ENCODE results near the gene RNF31. TPM values are rescaled to one million over a fixed set of nuclear protein-coding genes. Genes with fewer than 3 reads are reported as not detected.

Gene RNF31
- total and polyA plus RNA-seq, 2 of the 13 experiments (the other 11 are each of a cell fraction or from before 2014, with no cell fraction given), result 48.2 to 86.8 TPM

- no peak for TF ChIP-seq ZNF414 (CRISPR knock-in tag; IDR thresholded peaks at IDR 0.05)
- TF ChIP-seq, protein P1, sequence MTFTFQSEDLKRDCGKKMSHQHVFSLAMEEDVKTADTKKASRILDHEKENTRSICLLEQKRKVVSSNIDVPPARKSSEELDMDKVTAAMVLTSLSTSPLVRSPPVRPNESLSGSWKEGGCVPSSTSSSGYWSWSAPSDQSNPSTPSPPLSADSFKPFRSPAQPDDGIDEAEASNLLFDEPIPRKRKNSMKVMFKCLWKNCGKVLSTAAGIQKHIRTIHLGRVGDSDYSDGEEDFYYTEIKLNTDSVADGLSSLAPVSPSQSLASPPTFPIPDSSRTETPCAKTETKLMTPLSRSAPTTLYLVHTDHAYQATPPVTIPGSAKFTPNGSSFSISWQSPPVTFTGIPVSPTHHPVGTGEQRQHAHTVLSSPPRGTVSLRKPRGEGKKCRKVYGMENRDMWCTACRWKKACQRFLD (CRISPR knock-in tag; IDR thresholded peaks at IDR 0.05; ENCODE audit: borderline replicate concordance), result peak; percentile 47; the same call in 1 of the 2 replicates
- no peak for TF ChIP-seq ZNF30 (CRISPR knock-in tag; IDR thresholded peaks at IDR 0.05)
- TF ChIP-seq KMT2A (CRISPR knock-in tag; IDR thresholded peaks at IDR 0.05), result peak; percentile 52; the same call in 1 of the 2 replicates
- no peak for TF ChIP-seq TP53 (CRISPR knock-in tag; conservative IDR thresholded peaks at IDR 0.05)
- TF ChIP-seq ETS1 (CRISPR knock-in tag; IDR thresholded peaks at IDR 0.05), result no peak; the same call in 1 of the 2 replicates
- TF ChIP-seq ZNF33B (CRISPR knock-in tag; IDR thresholded peaks at IDR 0.05), result 0 out of 2 replicates have a peak, but pooled peaks have one; percentile 59
- no peak for TF ChIP-seq NAIF1 (CRISPR knock-in tag; IDR thresholded peaks at IDR 0.05; ENCODE audit: borderline replicate concordance)
- TF ChIP-seq ZFX (CRISPR knock-in tag; IDR thresholded peaks at IDR 0.05; ENCODE audit: low read depth), result peak; percentile 89
- peak; percentile 89 for TF ChIP-seq ZNF230 (CRISPR knock-in tag; IDR thresholded peaks at IDR 0.05)
- no peak for TF ChIP-seq ZNF367 (CRISPR knock-in tag; IDR thresholded peaks at IDR 0.05; ENCODE audit: borderline replicate concordance)
- TF ChIP-seq, protein P2, sequence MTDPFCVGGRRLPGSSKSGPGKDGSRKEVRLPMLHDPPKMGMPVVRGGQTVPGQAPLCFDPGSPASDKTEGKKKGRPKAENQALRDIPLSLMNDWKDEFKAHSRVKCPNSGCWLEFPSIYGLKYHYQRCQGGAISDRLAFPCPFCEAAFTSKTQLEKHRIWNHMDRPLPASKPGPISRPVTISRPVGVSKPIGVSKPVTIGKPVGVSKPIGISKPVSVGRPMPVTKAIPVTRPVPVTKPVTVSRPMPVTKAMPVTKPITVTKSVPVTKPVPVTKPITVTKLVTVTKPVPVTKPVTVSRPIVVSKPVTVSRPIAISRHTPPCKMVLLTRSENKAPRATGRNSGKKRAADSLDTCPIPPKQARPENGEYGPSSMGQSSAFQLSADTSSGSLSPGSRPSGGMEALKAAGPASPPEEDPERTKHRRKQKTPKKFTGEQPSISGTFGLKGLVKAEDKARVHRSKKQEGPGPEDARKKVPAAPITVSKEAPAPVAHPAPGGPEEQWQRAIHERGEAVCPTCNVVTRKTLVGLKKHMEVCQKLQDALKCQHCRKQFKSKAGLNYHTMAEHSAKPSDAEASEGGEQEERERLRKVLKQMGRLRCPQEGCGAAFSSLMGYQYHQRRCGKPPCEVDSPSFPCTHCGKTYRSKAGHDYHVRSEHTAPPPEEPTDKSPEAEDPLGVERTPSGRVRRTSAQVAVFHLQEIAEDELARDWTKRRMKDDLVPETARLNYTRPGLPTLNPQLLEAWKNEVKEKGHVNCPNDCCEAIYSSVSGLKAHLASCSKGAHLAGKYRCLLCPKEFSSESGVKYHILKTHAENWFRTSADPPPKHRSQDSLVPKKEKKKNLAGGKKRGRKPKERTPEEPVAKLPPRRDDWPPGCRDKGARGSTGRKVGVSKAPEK (CRISPR knock-in tag; IDR thresholded peaks at IDR 0.05; ENCODE audit: borderline replicate concordance), result 0 out of 2 replicates have a peak, but pooled peaks have one; percentile 51
- peak; percentile 94; the same call in 1 of the 2 replicates for TF ChIP-seq IRX3 (CRISPR knock-in tag; IDR thresholded peaks at IDR 0.05; ENCODE audit: borderline replicate concordance, low read depth)
- no peak for TF ChIP-seq ZNF441 (CRISPR knock-in tag; IDR thresholded peaks at IDR 0.05; ENCODE audit: borderline replicate concordance)
- 0 out of 2 replicates have a peak, but pooled peaks have one; percentile 70 for TF ChIP-seq ZNF577 (CRISPR knock-in tag; IDR thresholded peaks at IDR 0.05; ENCODE audit: borderline replicate concordance, low read depth)
- TF ChIP-seq RCOR2 (CRISPR knock-in tag; IDR thresholded peaks at IDR 0.05), result no peak
- TF ChIP-seq ZNF75D (CRISPR knock-in tag; IDR thresholded peaks at IDR 0.05; ENCODE audit: borderline replicate concordance), result no peak
- peak; percentile 26; the same call in 1 of the 2 replicates for TF ChIP-seq ZNF143 (CRISPR knock-in tag; IDR thresholded peaks at IDR 0.05)
- 0 out of 2 replicates have a peak, but pooled peaks have one; percentile 92 for TF ChIP-seq ZNF660 (CRISPR knock-in tag; IDR thresholded peaks at IDR 0.05; ENCODE audit: borderline replicate concordance, low read depth)
- TF ChIP-seq ELF1 (CRISPR knock-in tag; IDR thresholded peaks at IDR 0.05), result no peak
- TF ChIP-seq SP1 (IDR thresholded peaks at IDR 0.05), result peak; percentile 36; the same call in 1 of the 2 replicates
- TF ChIP-seq SP1 (CRISPR knock-in tag; IDR thresholded peaks at IDR 0.05), result no peak
- no peak for TF ChIP-seq KMT2B (CRISPR knock-in tag; IDR thresholded peaks at IDR 0.05)
These were observed 597 bp downstream of the RNF31 start (continued) for GRCh38 chr14:24147761-24148428.

All from HepG2 (cell line).